Kidney (tissue), 14 donors: ENCODE data around the gene RHD. TPM values are rescaled to one million over a fixed set of nuclear protein-coding genes. Genes with fewer than 3 reads are reported as not detected.
"Not testable (repeated sequence)": the region's sequence is repeated elsewhere in the genome, so short reads cannot be mapped to it uniquely, and the experiment has no call there.

Source experiments
- DNase-seq, 5 donors: peaks; one replicate each; pipeline ENCODE4 v3.0.0-alpha.2; 2013 to 2020
- FAIRE-seq: peaks from 2 replicates; lab custom pipeline; 2012; peaks lifted over from hg19 to GRCh38; lab: Jason Lieb, UNC
- H3K27ac ChIP-seq, 2 donors: one replicate each; pipeline ENCODE4 v1.7.0; 2013; ENCODE audit warnings: low read depth in 2 of 2, low read length in 2 of 2, inconsistent platforms in 1 of 2
- H3K27me3 ChIP-seq: one replicate; pipeline ENCODE4 v1.7.1; 2013; ENCODE audit warnings: low read length, inconsistent platforms; ENCODE audit not compliant: control insufficient read depth, insufficient read depth
- H3K36me3 ChIP-seq, 3 donors: one replicate each; pipeline versions ENCODE4 v1.7.0 to v1.7.1; 2013; ENCODE audit warnings: low read length in 3 of 3, control low read depth in 1 of 3, inconsistent platforms in 1 of 3; ENCODE audit not compliant: insufficient read depth in 3 of 3, control insufficient read depth in 2 of 3
- H3K4me1 ChIP-seq, 3 donors: one replicate each; pipeline versions ENCODE4 v1.7.0 to v1.7.1; 2013; ENCODE audit warnings: low read length in 3 of 3, inconsistent platforms in 1 of 3, low read depth in 1 of 3; ENCODE audit not compliant: control insufficient read depth in 2 of 3, insufficient read depth in 2 of 3
- H3K4me3 ChIP-seq, 3 donors: one replicate each; pipeline versions ENCODE4 v1.7.0 to v1.8.1; 2013; ENCODE audit warnings: low read length in 3 of 3, control low read depth in 1 of 3, inconsistent platforms in 1 of 3
- H3K9ac ChIP-seq, 3 donors: one replicate each; pipeline versions ENCODE4 v1.7.0 to v1.7.1; 2013; ENCODE audit warnings: low read length in 3 of 3, control low read depth in 1 of 3, inconsistent platforms in 1 of 3
- H3K9me3 ChIP-seq, 3 donors: one replicate each; pipeline versions ENCODE4 v1.7.0 to v1.7.1; 2013; ENCODE audit warnings: low read length in 3 of 3, control low read depth in 1 of 3, inconsistent platforms in 1 of 3; ENCODE audit not compliant: control insufficient read depth in 2 of 3, insufficient read depth in 1 of 3
- CTCF ChIP-seq: IDR thresholded peaks from 3 replicates; pipeline ENCODE4 v1.5.1; 2012; ENCODE audit warnings: mild to moderate bottlenecking, moderate library complexity, borderline replicate concordance; ENCODE audit not compliant: insufficient read depth; ENCODE audit errors: extremely low read depth
- intact Hi-C: fragments of 100-400 bp; cut with DNase I; formaldehyde crosslinking; loops from one replicate; pipeline ENCODE4 v1.11.1; 2022
- polyA plus RNA-seq: library from polyadenylated mRNA; stranded (reverse); fragments of 350-450 nt; fragmentation: Illumina TruSeq; extraction: RNeasy Lipid Tissue Mini Kit (QIAGEN cat#74804); gene quantifications from one replicate; pipeline ENCODE4 v1.2.3, GENCODE V29; 2014; ENCODE audit warnings: low read depth, low replicate concordance; ENCODE audit not compliant: insufficient read depth
- total RNA-seq: library from RNA; stranded (reverse); fragmentation: NEBNext Ultra II Directional; extraction: Animal tissue kit (Norgen Biotek cat#: 25700); gene quantifications from one replicate; pipeline ENCODE4 v1.2.1, GENCODE V29; 2021
- donor health status: control.
- donor health status: control.
- donor health status: control.
- donor health status: control.
- donor health status: control.
- donor health status: DM: yes; HTN: yes; CAD: no.
- donor health status: Normal renal cell carcinoma (clear cell type).

RHD gene
- total and polyA plus RNA-seq, 2 donors from 2014 or later, result not detected

GRCh38 chr1:25369241-25369640 lies 96.9 kb downstream of the RHD start:
- Histone ChIP-seq H3K36me3 (no peaks in the 10 kb centered on the region), H3K27ac (no peak overlapping the region), H3K9me3 (no peaks in the 10 kb centered on the region), H3K27me3 (no peaks in the 10 kb centered on the region), H3K9ac (no peak overlapping the region), H3K4me1 (no peaks in the 10 kb centered on the region), H3K4me3 (no peak overlapping the region)
- DNase-seq, result peak in 3 of 5 donors; percentile 7 to 28 (median 11)
- no peak for TF ChIP-seq CTCF
- intact Hi-C loops, result no loop called here
- no peak for FAIRE-seq

GRCh38 chr1:25369691-25370271 lies 97.5 kb downstream of the RHD start:
- H3K9me3 ChIP-seq, H3K9ac ChIP-seq, intact Hi-C loops, H3K27me3 ChIP-seq, H3K4me3 ChIP-seq, FAIRE-seq, H3K36me3 ChIP-seq, DNase-seq, H3K4me1 ChIP-seq, H3K27ac ChIP-seq: not testable (repeated sequence)

GRCh38 chr1:25371757-25372156 lies 99.4 kb downstream of the RHD start:
- H3K9me3 ChIP-seq, H3K27ac ChIP-seq, H3K9ac ChIP-seq, H3K36me3 ChIP-seq, intact Hi-C loops, H3K4me1 ChIP-seq, H3K27me3 ChIP-seq, DNase-seq, H3K4me3 ChIP-seq, FAIRE-seq: not testable (repeated sequence)

GRCh38 chr1:25378367-25378766 lies 106.1 kb downstream of the RHD start:
- H3K27ac ChIP-seq, DNase-seq, H3K36me3 ChIP-seq, H3K27me3 ChIP-seq, FAIRE-seq, intact Hi-C loops, H3K9ac ChIP-seq, H3K9me3 ChIP-seq, H3K4me1 ChIP-seq, H3K4me3 ChIP-seq: not testable (repeated sequence)

Other genes with a start within 250 kb of the RHD start
- 53.8 TPM for gene SYF2, start 40.0 kb upstream of the RHD start, total RNA-seq
- gene SYF2, start 40.0 kb upstream of the RHD start, polyA plus RNA-seq, result 91.5 TPM
- gene RSRP1, start 25.1 kb upstream of the RHD start, total RNA-seq, result 123 TPM
- gene RSRP1, start 25.1 kb upstream of the RHD start, polyA plus RNA-seq, result 118 TPM
- gene TMEM50A, start 65.8 kb downstream of the RHD start, total RNA-seq, result 118 TPM
- gene TMEM50A, start 65.8 kb downstream of the RHD start, polyA plus RNA-seq, result 115 TPM
- gene RHCE, start 148.3 kb downstream of the RHD start, total RNA-seq, result 0.44 TPM
- gene RHCE, start 148.3 kb downstream of the RHD start, polyA plus RNA-seq, result 1.3 TPM
- 19.3 TPM for gene MACO1, start 158.4 kb downstream of the RHD start, total RNA-seq
- gene MACO1, start 158.4 kb downstream of the RHD start, polyA plus RNA-seq, result 12.1 TPM